HG03469 (cell line): ENCODE data around the gene STXBP4.
A peak's percentile ranks its signal among the peaks of the same experiment; 100 is the strongest.

Experiments used
- ATAC-seq: cut with Tn5 transposase; IDR thresholded peaks from one replicate; pipeline ENCODE4 v1.9.1; 2021; ENCODE audit warnings: mild to moderate bottlenecking, moderate library complexity, moderate number of reproducible peaks; ENCODE audit not compliant: unreplicated experiment

STXBP4 gene

GRCh38 chr17:54968262-54968987, at the start of gene STXBP4, which contains the start of gene COX11:
STXBP4 (plus strand) TSS chr17:54968765; CDS start chr17:54986220, 17,455 bp downstream.
COX11 (minus strand) TSS chr17:54968654; CDS start chr17:54968646, 8 bp downstream.
- peak; percentile 91 for ATAC-seq

GRCh38 chr17:54919425-54919824, 49.1 kb upstream of the STXBP4 start:
- ATAC-seq: no peak

- ATAC-seq: no peak
Observed at GRCh38 chr17:54920819-54921218, 47.7 kb upstream of the STXBP4 start.

- no peak for ATAC-seq
Observed at GRCh38 chr17:54924405-54924804, 44.2 kb upstream of the STXBP4 start.

- no peak for ATAC-seq
Observed at GRCh38 chr17:54927525-54927924, 41.0 kb upstream of the STXBP4 start.

GRCh38 chr17:54932711-54933110, 35.9 kb upstream of the STXBP4 start:
- ATAC-seq: no peak

- no peak for ATAC-seq
Observed at GRCh38 chr17:54933921-54934320, 34.6 kb upstream of the STXBP4 start.

- ATAC-seq: no peak
Observed at GRCh38 chr17:54935471-54935870, 33.1 kb upstream of the STXBP4 start.

GRCh38 chr17:54937018-54937417, 31.5 kb upstream of the STXBP4 start:
- ATAC-seq: no peak

GRCh38 chr17:54937426-54937825, 31.1 kb upstream of the STXBP4 start:
- ATAC-seq: no peak

- no peak for ATAC-seq
Observed at GRCh38 chr17:54941285-54941684, 27.3 kb upstream of the STXBP4 start.

GRCh38 chr17:54944796-54945195, 23.8 kb upstream of the STXBP4 start:
- no peak for ATAC-seq

- ATAC-seq: no peak
Observed at GRCh38 chr17:54945231-54945630, 23.3 kb upstream of the STXBP4 start.

GRCh38 chr17:54945671-54946070, 22.9 kb upstream of the STXBP4 start:
- no peak for ATAC-seq

- no peak for ATAC-seq
Observed at GRCh38 chr17:54947396-54947795, 21.2 kb upstream of the STXBP4 start.

- no peak for ATAC-seq
Observed at GRCh38 chr17:54948380-54948779, 20.2 kb upstream of the STXBP4 start.

- ATAC-seq: no peak
Observed at GRCh38 chr17:54950116-54950515, 18.4 kb upstream of the STXBP4 start.

- no peak for ATAC-seq
Observed at GRCh38 chr17:54951286-54951685, 17.3 kb upstream of the STXBP4 start.

GRCh38 chr17:54956791-54957190, 11.8 kb upstream of the STXBP4 start:
- no peak for ATAC-seq

- peak; percentile 6 for ATAC-seq
Observed at GRCh38 chr17:54967621-54968261, 824 bp upstream of the STXBP4 start.

GRCh38 chr17:54968988-54969332, 395 bp downstream of the STXBP4 start:
- ATAC-seq: peak; percentile 4
